ENCODE data around the gene OTOS.

The OTOS gene

GRCh38 chr2:240143801-240144648, 3.6 kb upstream of the OTOS start:
- no peak overlapping the region for H3K27ac ChIP-seq (ENCODE audit: insufficient read depth, low read depth, low read length, poor library complexity, severe bottlenecking)
- WGBS, 2 experiments = 50 to 52% methylated on average over 36 of the region's 36 CpGs
- no peaks in the 10 kb centered on the region for H3K27me3 ChIP-seq (ENCODE audit: control insufficient read depth, insufficient read depth, low read length, poor library complexity, severe bottlenecking)
- no peaks in the 10 kb centered on the region for H3K9me3 ChIP-seq (ENCODE audit: control insufficient read depth, low read length)
- no peak overlapping the region for H3K4me3 ChIP-seq (ENCODE audit: insufficient read depth, low read depth, low read length)
- no peaks in the 10 kb centered on the region for H3K36me3 ChIP-seq (ENCODE audit: control insufficient read depth, insufficient read depth, low read length)
- peaks cover 16% of the 10 kb centered on the region for H3K4me1 ChIP-seq (ENCODE audit: control insufficient read depth, insufficient read depth, low read length)

GRCh38 chr2:240143276-240143675, 2.8 kb upstream of the OTOS start:
- H3K27ac ChIP-seq (ENCODE audit: insufficient read depth, low read depth, low read length, poor library complexity, severe bottlenecking) = no peak overlapping the region
- H3K27me3 ChIP-seq (ENCODE audit: control insufficient read depth, insufficient read depth, low read length, poor library complexity, severe bottlenecking) = no peaks in the 10 kb centered on the region
- H3K36me3 ChIP-seq (ENCODE audit: control insufficient read depth, insufficient read depth, low read length) = no peaks in the 10 kb centered on the region
- H3K9me3 ChIP-seq (ENCODE audit: control insufficient read depth, low read length) = no peaks in the 10 kb centered on the region
- no peak overlapping the region for H3K4me3 ChIP-seq (ENCODE audit: insufficient read depth, low read depth, low read length)
- peaks cover 16% of the 10 kb centered on the region for H3K4me1 ChIP-seq (ENCODE audit: control insufficient read depth, insufficient read depth, low read length)
- 74 to 77% methylated on average over 6 of the region's 6 CpGs for WGBS, 2 experiments

- Histone ChIP-seq H3K27me3 (ENCODE audit: control insufficient read depth, insufficient read depth, low read length, poor library complexity, severe bottlenecking) (no peaks in the 10 kb centered on the region), H3K27ac (ENCODE audit: insufficient read depth, low read depth, low read length, poor library complexity, severe bottlenecking) (no peak overlapping the region), H3K36me3 (ENCODE audit: control insufficient read depth, insufficient read depth, low read length) (no peaks in the 10 kb centered on the region), H3K9me3 (ENCODE audit: control insufficient read depth, low read length) (no peaks in the 10 kb centered on the region), H3K4me1 (ENCODE audit: control insufficient read depth, insufficient read depth, low read length) (peaks cover 16% of the 10 kb centered on the region), H3K4me3 (ENCODE audit: insufficient read depth, low read depth, low read length) (no peak overlapping the region)
- WGBS, 2 experiments = 92 to 94% methylated on average over 5 of the region's 5 CpGs
Measured at GRCh38 chr2:240142859-240143258, 2.4 kb upstream of the OTOS start.

GRCh38 chr2:240142256-240142775, 1.9 kb upstream of the OTOS start:
- Histone ChIP-seq H3K4me3 (ENCODE audit: insufficient read depth, low read depth, low read length) (no peak overlapping the region), H3K27ac (ENCODE audit: insufficient read depth, low read depth, low read length, poor library complexity, severe bottlenecking) (no peak overlapping the region), H3K9me3 (ENCODE audit: control insufficient read depth, low read length) (no peaks in the 10 kb centered on the region), H3K36me3 (ENCODE audit: control insufficient read depth, insufficient read depth, low read length) (no peaks in the 10 kb centered on the region), H3K27me3 (ENCODE audit: control insufficient read depth, insufficient read depth, low read length, poor library complexity, severe bottlenecking) (peaks cover 4% of the 10 kb centered on the region), H3K4me1 (ENCODE audit: control insufficient read depth, insufficient read depth, low read length) (peaks cover 16% of the 10 kb centered on the region)
- 88 to 90% methylated on average over 16 of the region's 16 CpGs for WGBS, 2 experiments

GRCh38 chr2:240141736-240142135, 1.3 kb upstream of the OTOS start:
- Histone ChIP-seq H3K27ac (ENCODE audit: insufficient read depth, low read depth, low read length, poor library complexity, severe bottlenecking) (no peak overlapping the region), H3K27me3 (ENCODE audit: control insufficient read depth, insufficient read depth, low read length, poor library complexity, severe bottlenecking) (peaks cover 9% of the 10 kb centered on the region), H3K4me3 (ENCODE audit: insufficient read depth, low read depth, low read length) (no peak overlapping the region), H3K4me1 (ENCODE audit: control insufficient read depth, insufficient read depth, low read length) (peaks cover 16% of the 10 kb centered on the region), H3K36me3 (ENCODE audit: control insufficient read depth, insufficient read depth, low read length) (no peaks in the 10 kb centered on the region), H3K9me3 (ENCODE audit: control insufficient read depth, low read length) (no peaks in the 10 kb centered on the region)
- 92 to 93% methylated on average over 14 of the region's 14 CpGs for WGBS, 2 experiments

GRCh38 chr2:240140920-240141319, 462 bp upstream of the OTOS start:
- Histone ChIP-seq H3K9me3 (ENCODE audit: control insufficient read depth, low read length) (no peaks in the 10 kb centered on the region), H3K4me3 (ENCODE audit: insufficient read depth, low read depth, low read length) (no peak overlapping the region), H3K36me3 (ENCODE audit: control insufficient read depth, insufficient read depth, low read length) (no peaks in the 10 kb centered on the region), H3K27me3 (ENCODE audit: control insufficient read depth, insufficient read depth, low read length, poor library complexity, severe bottlenecking) (peaks cover 15% of the 10 kb centered on the region), H3K4me1 (ENCODE audit: control insufficient read depth, insufficient read depth, low read length) (peaks cover 16% of the 10 kb centered on the region), H3K27ac (ENCODE audit: insufficient read depth, low read depth, low read length, poor library complexity, severe bottlenecking) (no peak overlapping the region)
- 85 to 88% methylated on average over 11 of the region's 11 CpGs for WGBS, 2 experiments

- 44 to 50% methylated on average over 14 of the region's 14 CpGs for WGBS, 2 experiments
- peaks cover 22% of the 10 kb centered on the region for H3K4me1 ChIP-seq (ENCODE audit: control insufficient read depth, insufficient read depth, low read length)
- H3K27me3 ChIP-seq (ENCODE audit: control insufficient read depth, insufficient read depth, low read length, poor library complexity, severe bottlenecking) = peaks cover 15% of the 10 kb centered on the region
- H3K36me3 ChIP-seq (ENCODE audit: control insufficient read depth, insufficient read depth, low read length) = no peaks in the 10 kb centered on the region
- no peak overlapping the region for H3K27ac ChIP-seq (ENCODE audit: insufficient read depth, low read depth, low read length, poor library complexity, severe bottlenecking)
- H3K4me3 ChIP-seq (ENCODE audit: insufficient read depth, low read depth, low read length) = peak overlapping the region; percentile 1
- H3K9me3 ChIP-seq (ENCODE audit: control insufficient read depth, low read length) = no peaks in the 10 kb centered on the region
Measured at GRCh38 chr2:240139666-240140393, 628 bp downstream of the OTOS start.

- peaks cover 15% of the 10 kb centered on the region for H3K27me3 ChIP-seq (ENCODE audit: control insufficient read depth, insufficient read depth, low read length, poor library complexity, severe bottlenecking)
- WGBS, 2 experiments = 94 to 96% methylated on average over 15 of the region's 15 CpGs
- peaks cover 22% of the 10 kb centered on the region for H3K4me1 ChIP-seq (ENCODE audit: control insufficient read depth, insufficient read depth, low read length)
- H3K27ac ChIP-seq (ENCODE audit: insufficient read depth, low read depth, low read length, poor library complexity, severe bottlenecking) = no peak overlapping the region
- H3K4me3 ChIP-seq (ENCODE audit: insufficient read depth, low read depth, low read length) = no peak overlapping the region
- H3K36me3 ChIP-seq (ENCODE audit: control insufficient read depth, insufficient read depth, low read length) = no peaks in the 10 kb centered on the region
- no peaks in the 10 kb centered on the region for H3K9me3 ChIP-seq (ENCODE audit: control insufficient read depth, low read length)
Measured at GRCh38 chr2:240139011-240139441, 1.4 kb downstream of the OTOS start.

GRCh38 chr2:240138254-240138984, 2.0 kb downstream of the OTOS start:
- H3K4me3 ChIP-seq (ENCODE audit: insufficient read depth, low read depth, low read length) = no peak overlapping the region
- H3K27ac ChIP-seq (ENCODE audit: insufficient read depth, low read depth, low read length, poor library complexity, severe bottlenecking) = no peak overlapping the region
- no peaks in the 10 kb centered on the region for H3K36me3 ChIP-seq (ENCODE audit: control insufficient read depth, insufficient read depth, low read length)
- H3K9me3 ChIP-seq (ENCODE audit: control insufficient read depth, low read length) = no peaks in the 10 kb centered on the region
- 90 to 94% methylated on average over 9 of the region's 9 CpGs for WGBS, 2 experiments
- peaks cover 15% of the 10 kb centered on the region for H3K27me3 ChIP-seq (ENCODE audit: control insufficient read depth, insufficient read depth, low read length, poor library complexity, severe bottlenecking)
- H3K4me1 ChIP-seq (ENCODE audit: control insufficient read depth, insufficient read depth, low read length) = peaks cover 22% of the 10 kb centered on the region

All from ectodermal cell (in vitro differentiated cells).